Measurements from ENCODE around the gene DAAM2.

Gene DAAM2

DNA sequence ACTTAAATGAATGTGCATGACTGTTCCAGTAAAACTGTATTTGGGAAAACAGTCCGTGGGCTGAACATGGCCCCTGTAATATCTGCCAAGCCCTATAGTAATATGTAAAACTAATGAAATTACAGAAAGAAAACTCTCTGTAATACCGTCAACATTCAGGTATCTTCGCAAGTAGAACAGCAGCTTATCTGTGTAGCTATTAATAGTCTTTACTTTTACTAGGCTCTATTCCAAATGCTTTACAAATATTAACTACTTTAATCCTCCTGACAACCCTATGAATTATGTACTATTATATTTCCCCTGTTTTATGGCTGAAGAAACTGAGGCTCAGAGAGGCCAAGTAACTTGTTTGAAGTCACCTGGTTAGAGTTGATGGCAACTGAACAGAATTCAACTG lies 57.1 kb downstream of the DAAM2 start:
- FAIRE-seq, result no peak

DNA sequence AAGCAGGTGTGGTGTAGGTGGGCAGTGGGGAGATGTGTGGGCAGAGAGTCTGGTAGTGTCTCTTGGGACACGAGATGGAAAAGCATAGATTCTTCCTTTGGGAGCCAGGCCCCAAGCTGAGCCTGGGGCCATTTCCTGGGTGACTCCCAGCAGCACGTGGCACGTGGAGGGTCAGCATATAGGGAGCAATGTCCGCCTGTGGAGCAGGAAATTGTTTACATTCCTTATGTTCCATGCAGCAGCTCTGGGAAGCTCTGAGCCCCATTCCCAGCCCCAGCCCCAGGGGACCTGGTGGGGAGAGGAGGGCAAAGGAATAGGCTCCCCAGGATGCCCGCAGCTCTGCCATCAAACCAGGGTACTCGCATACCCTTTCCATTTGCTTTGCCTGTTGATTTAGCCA lies 57.6 kb downstream of the DAAM2 start:
- no peak for FAIRE-seq

DNA sequence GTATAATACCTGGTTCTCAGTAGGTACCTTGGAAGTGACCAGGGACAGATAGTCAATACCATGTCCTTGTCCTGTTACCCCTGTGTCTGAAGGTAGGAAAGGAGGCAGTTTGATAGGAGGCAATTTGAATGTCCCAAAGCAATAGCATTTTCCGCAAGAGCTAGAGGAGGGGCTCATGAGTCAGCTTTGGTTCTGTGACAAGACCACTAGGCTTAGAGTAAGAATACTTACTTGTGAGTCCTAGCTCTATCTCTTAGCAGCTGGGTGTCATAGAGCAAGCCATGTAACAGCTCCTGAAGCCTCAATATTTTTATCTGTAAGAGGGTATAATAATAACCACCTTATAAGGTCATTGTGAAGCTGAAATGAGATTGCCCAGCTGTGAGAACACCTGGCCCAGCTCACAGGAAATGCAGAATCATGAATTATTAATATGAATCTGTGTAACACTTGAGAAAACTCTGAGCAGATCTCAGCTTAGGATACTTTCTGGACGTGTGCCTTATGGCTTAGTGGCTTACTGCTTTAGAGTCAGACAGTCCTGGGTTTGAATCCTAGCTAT lies 58.6 kb downstream of the DAAM2 start:
- no peak for FAIRE-seq

DNA sequence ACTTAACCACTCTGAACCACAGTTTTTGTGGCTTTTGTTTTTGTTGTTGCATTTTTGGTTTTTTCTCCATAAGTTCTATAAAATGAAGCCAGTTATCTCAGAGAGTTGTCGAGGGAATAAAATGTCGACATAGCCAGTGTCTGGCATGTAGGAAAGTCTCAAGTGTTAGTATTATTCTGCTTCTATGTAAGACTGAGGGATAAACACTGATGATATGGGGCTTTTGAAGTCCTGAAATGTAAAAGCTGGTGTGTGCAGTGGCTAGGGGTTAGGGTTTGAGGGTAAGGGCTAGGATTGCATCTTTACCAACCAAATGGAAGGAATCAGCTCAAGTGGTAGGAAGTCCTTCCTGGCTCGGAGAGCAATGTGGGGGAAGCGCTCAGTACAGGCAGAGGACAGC lies 59.2 kb downstream of the DAAM2 start:
- no peak for FAIRE-seq

DNA sequence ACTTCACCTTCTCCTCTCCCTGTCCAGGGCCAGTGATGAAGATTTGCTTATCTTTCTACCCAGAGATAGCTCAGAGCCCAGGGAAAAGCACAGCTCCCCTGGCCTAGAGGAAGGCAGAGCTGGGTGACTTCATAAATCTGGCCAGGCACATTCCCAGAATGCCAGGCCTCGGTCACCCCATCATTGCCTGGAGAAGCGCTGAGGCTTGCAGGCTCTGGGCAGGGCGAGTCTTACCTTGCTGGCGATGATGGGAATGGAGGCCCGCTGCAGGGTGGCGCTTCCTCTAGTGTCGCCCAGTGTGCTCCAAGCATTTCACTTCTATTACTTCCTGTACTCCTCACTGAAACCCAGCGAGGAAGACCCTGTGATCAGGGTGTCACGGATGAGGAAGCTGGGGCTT lies 60.1 kb downstream of the DAAM2 start:
- no peak for FAIRE-seq

DNA sequence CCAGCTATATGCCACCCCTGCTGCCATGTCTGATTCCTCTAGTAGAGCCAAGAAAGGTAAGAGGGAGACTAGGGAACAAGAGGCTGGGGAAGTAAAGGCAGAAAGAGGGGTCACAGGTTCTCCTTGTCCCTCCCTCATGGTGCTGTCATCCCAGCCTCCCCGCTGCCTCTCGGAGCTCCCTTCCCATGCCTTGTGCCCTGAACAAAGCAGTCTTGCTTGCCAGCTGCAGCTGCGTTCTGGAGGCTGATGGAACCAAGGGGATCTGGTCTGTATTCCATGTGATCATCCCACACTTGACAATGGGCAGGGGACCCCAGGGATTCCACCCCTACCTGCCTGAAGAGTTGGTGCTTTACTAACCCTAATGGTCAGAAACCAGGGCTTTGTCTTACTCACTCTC lies 61.4 kb downstream of the DAAM2 start:
- no peak for FAIRE-seq

DNA sequence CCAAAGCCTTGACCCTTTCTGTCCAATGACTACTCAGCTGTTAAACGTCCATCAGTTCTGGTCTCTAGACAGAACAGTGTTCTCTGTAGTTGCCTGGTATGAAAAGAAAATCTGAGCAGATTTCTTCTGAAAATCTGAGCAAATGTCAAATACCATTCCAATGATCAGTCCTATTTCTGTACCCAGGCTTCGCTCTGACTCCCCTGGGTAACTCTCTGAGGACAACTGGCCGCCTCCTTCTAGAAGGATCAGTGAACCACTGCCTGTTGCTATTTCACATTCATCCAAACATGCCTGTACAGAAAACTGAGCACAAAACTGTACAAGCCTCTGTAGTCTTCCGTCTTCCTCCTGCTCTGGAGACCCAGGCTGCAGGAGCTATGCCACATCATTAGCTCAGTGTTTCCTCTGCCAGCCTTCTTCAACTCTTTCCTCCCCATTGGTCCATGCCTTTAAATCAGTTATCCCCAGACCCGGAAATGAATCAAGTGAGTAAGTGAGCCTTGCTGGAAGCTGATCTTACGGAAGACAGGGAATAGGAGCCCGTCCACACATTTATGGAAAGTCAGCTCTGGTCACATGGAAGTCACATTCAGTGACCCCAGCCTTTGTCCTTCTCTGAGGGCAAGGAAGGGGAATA lies 63.3 kb downstream of the DAAM2 start:
- no peak for FAIRE-seq

DNA sequence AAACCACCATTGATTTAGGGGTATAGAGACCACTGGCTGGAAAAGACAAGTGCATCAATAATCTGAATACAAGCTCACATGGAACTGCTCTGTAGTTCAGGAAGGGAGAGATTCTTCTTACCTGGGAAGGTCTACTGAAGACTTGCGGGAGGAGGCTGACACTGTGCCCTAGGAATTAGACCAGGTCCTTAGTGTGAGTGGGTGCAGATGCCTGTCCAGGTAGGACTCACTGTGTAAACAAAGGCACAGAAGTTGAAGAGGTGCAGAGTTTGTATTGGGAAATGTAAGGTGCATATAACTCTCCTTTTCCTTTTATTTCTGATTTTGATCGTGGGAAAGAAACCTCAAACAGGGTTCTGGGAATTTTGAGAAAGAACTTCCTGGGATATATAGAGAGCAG lies 66.8 kb downstream of the DAAM2 start:
- FAIRE-seq, result no peak

DNA sequence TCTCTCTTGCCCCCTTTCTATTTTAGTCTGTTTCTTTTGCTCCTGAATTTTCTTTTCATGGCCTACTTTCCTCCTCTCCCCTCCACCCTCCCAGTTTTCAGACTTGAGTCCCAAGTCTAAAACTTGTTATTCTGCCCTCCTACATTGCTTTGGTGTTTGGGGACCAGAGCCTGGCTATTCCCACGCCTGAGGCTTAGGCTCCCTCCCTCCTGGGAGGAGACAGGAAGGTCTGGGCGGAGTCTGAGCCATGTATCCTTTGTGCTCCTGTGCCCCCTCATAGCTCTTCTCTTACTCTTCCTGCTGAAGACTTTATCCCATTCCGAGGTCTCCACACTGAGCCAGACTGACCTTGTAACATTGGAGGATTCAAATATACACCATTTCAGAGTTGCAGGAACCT lies 69.5 kb downstream of the DAAM2 start:
- FAIRE-seq, result no peak

DNA sequence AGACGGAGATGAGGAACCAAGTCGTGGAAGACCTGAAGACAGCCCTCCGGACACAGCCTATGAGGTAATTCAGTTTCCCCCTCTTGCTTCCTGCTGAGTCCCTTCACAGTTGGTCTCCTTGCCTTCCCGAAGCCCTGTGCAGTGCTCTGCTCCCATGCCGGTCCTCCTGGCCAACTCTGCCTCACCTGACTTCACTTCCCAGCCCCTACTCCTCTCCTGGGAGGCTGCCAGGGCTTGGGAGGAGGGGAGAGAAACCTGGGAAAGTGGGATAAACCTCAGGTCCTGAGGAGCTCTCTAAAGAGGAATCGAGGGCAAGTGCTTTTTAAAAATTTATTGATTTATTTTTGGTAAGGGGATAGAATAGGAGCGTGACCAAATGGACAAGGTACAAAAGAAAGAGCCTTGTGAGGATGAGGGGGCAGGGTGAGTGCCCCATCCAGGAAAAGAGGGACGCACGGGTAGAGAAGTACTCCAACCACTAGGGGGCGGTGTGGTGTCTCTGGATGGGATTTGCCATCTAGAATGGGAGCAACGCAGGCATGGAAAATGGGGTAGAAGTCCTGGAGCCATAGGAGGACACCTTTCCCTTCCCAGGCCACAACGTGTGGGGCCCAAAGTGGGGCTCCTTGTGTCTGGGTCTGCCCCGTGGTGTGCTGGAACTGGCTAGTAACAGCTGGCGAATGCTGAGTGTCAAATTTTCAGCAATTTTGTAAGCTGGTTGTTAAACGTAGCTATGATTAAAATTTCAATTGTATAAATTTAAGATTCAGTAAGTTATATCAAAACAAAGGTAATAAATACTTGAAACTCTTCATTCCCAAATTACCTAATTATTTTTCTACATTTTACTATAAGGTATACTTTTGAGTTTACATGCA lies 73.1 kb downstream of the DAAM2 start:
- FAIRE-seq, result no peak

DNA sequence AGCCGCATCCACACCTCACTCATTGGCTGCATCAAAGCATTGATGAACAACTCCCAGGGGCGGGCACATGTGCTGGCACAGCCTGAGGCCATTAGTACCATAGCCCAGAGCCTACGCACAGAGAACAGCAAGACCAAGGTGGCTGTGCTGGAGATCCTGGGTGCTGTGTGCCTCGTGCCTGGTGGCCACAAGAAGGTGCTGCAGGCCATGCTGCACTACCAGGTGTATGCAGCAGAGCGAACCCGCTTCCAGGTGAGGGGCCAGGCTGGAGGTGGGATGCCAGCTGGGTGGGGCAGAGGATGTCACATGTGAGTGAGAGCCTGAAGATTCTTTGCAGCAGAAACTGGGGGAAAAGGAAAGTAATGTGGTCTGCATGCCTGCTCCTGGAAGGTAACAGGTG lies 75.4 kb downstream of the DAAM2 start:
- no peak for FAIRE-seq

DNA sequence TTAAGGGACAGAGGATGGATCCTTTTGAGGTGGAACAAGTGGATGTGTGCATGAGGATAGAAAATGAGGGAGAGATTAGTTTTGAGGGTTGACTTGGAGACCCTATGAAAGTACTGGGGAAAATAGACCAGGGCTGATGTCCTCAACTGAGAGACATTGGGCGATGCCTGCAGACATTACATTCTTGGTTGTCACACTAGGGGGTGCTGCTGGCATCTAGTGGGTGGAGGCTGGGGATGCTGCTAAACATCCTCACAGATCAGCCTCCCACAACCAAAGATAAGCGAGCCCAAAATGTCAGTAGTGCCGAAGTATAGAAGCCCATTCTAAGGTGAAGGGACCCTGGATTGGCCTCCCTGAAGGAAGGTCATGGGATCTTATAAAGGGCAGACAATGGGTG lies 78.8 kb downstream of the DAAM2 start:
- no peak for FAIRE-seq

DNA sequence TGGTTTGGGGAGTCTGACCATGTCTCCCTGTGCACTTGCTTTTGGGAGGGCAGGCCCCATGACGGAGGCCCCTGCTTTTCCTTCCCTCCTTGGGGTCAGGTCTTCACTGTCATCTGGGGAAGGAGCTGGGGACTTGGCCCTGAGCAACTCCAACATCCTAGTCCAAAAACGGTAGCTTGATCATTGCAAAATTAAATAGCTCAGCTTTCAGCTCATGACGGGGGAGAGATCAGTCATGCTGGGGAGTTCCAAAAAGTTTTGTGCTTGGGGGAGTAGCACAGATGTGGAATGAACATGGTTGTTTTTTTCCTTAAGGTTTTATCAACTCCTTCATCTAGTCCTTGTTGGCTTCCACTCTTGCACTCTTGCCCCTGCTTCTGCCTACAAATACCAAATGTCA lies 81.3 kb downstream of the DAAM2 start:
- FAIRE-seq, result no peak

DNA sequence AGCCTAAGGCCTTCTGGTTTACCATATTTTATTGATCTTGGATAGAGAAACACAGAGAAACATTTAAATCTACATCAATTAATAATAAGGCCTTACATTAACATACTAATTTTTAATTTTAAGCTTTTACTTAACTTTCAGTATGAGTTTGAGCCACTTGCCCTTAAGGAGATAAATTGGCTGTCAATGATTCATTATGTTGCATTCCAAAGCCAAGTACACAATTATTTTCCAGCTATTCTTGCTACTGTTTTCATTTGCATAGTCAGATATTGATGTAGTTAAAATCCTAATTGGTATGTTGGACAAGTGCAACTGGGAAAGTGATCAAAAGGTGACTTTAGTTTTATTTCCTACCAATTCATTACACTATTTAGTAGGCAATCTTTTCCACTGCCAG lies 83.9 kb downstream of the DAAM2 start:
- no peak for FAIRE-seq

DNA sequence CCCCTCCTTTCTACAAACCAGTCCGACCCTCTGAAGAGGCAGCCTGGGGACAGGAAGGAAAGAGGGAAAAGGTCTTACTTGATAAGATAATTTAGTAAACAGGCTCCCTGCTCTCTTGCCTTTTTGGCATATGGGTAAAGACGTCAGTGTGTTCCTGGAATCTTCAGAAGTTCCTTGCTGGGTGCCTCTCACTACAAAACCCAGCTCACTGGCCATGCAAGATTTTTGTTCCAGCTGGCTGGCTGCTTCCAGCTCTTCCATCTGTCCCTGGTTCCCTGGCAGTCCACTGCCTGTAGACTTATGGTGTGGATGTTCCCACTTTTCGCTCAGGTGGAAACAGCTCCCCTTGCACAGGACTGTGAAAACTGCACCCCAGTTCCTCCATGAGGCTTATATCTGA lies 84.7 kb downstream of the DAAM2 start:
- no peak for FAIRE-seq

DNA sequence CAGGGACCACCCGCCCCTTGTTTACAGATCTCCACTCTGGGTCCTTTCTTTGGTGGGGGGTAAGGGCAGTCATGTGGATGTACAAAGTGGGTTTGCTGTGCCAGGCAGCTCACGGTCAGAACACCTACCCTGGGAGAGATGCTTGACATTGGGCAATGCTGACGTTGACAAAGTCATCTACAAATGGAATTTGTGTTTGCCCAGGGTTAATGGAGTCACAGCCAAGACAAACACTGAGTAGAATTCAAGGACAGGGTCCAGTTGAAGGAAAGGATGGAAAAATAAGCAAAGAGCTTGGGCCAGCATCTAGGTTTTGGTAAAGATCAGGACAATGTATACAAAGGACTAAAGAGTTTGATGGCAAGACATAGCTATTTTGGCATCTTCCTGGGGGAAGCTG lies 87.4 kb downstream of the DAAM2 start:
- FAIRE-seq, result no peak

DNA sequence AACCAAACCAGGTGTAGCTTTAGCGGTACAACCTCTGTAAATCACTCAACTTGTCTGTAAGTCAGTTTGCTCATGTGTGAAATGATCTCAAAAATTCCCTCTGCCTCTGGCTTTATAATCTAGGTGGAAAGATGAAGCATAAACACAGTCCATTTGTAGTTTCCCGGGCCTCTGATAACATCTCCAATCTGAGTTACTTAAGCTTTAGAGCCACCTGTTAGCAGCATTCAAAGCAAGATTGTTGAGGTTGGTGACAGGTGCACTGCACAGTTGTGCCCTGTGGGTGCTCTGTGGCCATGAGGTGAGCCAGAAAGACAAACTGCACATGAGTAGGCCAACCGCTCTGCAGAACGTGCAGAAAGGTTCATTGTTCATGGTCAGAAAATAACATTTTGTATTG lies 88.4 kb downstream of the DAAM2 start:
- FAIRE-seq, result no peak

DNA sequence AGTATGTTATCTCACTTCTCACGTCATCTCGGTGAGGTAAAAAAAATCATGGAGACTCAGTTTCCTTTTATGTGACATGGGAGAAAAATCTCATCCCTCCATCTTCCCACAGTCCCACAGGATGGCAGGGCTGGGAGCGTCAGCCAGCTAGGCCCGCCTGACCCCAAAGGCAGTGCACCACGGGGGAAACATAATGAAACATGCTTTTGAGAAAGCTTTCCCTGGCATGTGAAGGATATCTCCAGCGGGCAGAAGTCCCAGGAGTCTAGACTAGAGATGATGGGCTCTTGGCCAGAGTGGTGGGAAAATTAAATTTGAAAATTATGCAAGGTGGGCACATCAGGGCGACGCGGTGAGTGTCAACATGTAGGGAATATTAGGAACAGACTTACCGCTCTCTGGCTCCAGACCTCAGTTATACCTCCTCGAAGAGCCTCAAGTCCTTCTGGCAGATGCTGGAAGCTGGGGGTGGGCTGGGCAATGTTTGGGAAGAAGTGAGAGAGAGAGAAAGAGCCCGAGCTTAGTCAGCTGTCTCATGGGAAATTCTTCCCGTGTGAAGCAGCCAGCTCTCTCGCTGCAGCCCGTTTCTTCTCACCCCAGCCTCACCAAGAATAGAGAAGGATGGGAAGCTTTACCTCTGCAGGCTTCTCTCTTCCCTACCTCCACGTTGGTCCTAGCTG lies 89.8 kb downstream of the DAAM2 start:
- FAIRE-seq, result no peak

DNA sequence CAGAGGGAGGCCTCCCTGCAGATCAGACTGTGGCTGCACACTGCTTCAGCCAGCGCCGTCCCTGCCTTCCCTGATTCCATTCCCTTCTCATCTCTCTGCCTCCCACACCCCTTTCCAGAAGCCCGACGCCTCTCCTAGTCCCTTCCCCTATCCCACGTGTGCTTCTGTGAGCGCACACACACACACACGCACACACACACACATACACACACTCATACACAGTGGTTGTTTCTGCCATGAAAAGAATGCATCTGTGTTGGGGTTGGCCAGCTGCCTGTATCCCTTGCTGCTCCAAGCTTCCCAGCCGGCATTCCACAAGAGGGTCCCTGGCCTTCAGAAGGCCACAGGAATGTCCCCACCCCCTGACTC lies 90.3 kb downstream of the DAAM2 start:
- FAIRE-seq, result no peak

DNA sequence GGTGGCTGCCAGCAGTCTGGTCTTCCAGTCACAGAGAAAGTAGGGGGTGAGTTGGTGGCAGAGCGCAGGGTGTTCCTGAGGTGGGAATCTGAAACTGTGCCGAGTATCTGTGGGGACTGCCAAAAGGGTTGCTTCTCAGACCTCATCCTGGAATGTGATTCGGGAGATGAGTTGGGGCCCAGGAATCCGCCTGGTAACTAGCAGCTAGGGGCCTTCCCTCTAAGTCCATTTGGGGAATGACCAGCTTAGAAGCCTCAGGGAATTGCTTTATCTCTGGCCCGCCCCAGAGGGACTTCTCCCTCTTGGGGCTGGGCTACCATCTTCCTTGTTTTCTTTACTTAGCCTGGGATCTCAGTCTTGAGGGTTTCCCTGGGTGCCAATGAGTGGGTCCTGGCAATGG lies 92.5 kb downstream of the DAAM2 start:
- FAIRE-seq, result no peak

DNA sequence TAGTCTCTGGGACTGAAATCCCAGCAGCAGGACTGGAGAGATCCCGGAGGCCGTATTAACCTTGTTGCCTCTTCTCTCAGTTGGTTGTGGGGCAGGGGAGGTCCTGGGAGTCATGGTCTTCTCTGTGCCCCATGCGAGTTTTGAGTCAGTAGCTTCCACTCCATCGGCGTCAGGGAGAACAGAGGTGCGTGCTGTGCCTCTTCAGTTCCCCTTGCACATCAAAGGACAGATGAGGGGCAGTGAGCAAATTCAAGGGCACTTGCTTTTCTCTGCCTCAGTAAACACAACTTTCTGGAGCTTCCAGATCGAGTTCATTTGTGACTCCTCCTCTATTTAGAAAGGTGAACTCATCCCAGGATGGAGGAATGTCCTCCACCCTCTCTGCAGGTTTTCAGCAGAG lies 93.5 kb downstream of the DAAM2 start:
- no peak for FAIRE-seq

DNA sequence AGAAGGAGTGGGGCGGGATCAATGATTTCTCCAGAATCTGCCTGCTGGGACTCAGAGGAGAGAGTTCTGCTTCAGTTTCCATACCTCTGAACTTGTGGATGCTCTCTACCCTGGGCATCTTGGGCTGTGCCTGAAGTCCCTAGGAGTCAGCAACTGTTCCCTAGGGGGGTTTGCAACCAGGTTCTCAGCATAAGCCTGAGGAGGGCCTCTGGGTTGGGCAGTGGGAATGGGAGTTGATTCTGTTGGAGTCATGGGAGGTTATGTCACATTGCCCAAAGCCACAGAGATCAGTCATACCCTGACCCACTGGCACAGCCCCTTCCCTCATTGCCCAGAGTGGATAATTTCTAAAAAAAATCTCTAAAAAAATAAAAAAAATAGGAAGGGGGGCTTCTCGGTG lies 94.7 kb downstream of the DAAM2 start:
- no peak for FAIRE-seq

DNA sequence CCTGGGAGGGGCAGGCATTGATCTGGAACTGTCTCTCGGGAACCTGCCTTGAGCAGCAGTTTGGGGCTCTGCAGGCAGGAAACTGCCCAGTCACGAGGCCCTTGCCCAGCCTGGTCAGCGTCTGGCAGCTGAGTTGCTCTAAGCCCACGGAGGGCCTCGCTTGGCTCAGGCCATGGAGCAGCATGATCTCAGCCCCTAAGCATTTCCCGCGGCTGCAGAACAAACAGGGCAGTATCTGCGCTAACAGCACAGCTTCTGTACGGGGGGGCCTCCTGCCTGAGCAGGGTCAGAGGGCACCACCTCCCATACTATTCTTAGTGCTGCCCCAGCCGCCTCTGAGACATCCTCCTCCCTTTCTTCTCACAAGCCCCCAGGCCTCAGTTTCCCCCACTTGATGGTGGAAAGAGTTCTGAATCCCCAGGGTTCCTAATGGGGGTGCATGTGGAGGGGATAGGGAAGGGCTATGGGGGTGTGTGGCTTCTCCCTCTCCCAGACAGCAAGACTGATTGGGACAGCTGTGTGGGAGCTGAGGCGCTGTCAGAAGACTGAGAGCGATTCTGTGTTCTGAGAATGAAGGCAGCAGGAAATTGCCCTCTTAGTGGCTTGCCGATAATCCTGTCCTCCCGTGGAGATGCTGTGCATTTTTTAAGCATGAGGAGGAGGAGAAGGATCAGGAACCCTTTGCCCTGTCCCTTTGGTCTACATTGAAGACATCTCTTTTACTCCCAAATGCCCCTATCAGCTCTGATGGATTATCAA lies 95.7 kb downstream of the DAAM2 start:
- no peak for FAIRE-seq

Data from colon (tissue), 2 donors.